Activated CD8-positive, alpha-beta memory T cell treated with anti-CD3 and anti-CD28 coated beads, Interleukin-2, amount 50 U/mL, for 1 hour (primary cell): ENCODE measurements around the gene SPATA31C1.
"Not testable (repeated sequence)": the region's sequence is repeated elsewhere in the genome, so short reads cannot be mapped to it uniquely, and the experiment has no call there.

Experiments used
- DNase-seq: peaks from one replicate; pipeline ENCODE4 v3.0.0-alpha.2; 2020; ENCODE audit errors: extremely low read depth

SPATA31C1 gene

GRCh38 chr9:87917662-87918061, at the start of gene SPATA31C1:
Gene SPATA31C1 (plus strand): TSS chr9:87917962.
- DNase-seq, result not testable (repeated sequence)

- DNase-seq, result no peak
These were observed 49.6 kb upstream of the SPATA31C1 start for GRCh38 chr9:87868175-87868574.

GRCh38 chr9:87868635-87869034, 49.1 kb upstream of the SPATA31C1 start:
- no peak for DNase-seq

- no peak for DNase-seq
These were observed 48.7 kb upstream of the SPATA31C1 start for GRCh38 chr9:87869082-87869481.

GRCh38 chr9:87871425-87872078, 46.2 kb upstream of the SPATA31C1 start:
- DNase-seq, result no peak

GRCh38 chr9:87872079-87872624, 45.6 kb upstream of the SPATA31C1 start:
- DNase-seq, result no peak

GRCh38 chr9:87873607-87874303, 44.0 kb upstream of the SPATA31C1 start:
- DNase-seq, result no peak

- no peak for DNase-seq
These were observed 43.5 kb upstream of the SPATA31C1 start for GRCh38 chr9:87874304-87874623.

- no peak for DNase-seq
These were observed 42.7 kb upstream of the SPATA31C1 start for GRCh38 chr9:87875060-87875459.

GRCh38 chr9:87875831-87876545, 41.8 kb upstream of the SPATA31C1 start:
- no peak for DNase-seq

GRCh38 chr9:87876708-87877107, 41.1 kb upstream of the SPATA31C1 start:
- DNase-seq, result no peak

- DNase-seq, result no peak
These were observed 38.7 kb upstream of the SPATA31C1 start for GRCh38 chr9:87878989-87879511.

GRCh38 chr9:87880116-87880515, 37.6 kb upstream of the SPATA31C1 start:
- no peak for DNase-seq

GRCh38 chr9:87880683-87881082, 37.1 kb upstream of the SPATA31C1 start:
- DNase-seq, result no peak

GRCh38 chr9:87882627-87883026, 35.1 kb upstream of the SPATA31C1 start, which contains the start of gene SPATA31E1:
Gene SPATA31E1 (plus strand): TSS chr9:87882877. CDS start chr9:87882892, 15 bp downstream.
- no peak for DNase-seq

- DNase-seq, result no peak
These were observed 34.5 kb upstream of the SPATA31C1 start for GRCh38 chr9:87883274-87883673.

- no peak for DNase-seq
These were observed 33.8 kb upstream of the SPATA31C1 start for GRCh38 chr9:87883990-87884389.

GRCh38 chr9:87884578-87885459, 32.9 kb upstream of the SPATA31C1 start:
- no peak for DNase-seq

- DNase-seq, result no peak
These were observed 32.1 kb upstream of the SPATA31C1 start for GRCh38 chr9:87885484-87886189.

GRCh38 chr9:87886210-87886932, 31.4 kb upstream of the SPATA31C1 start:
- no peak for DNase-seq
